A549 (cell line): Measurements from ENCODE around the gene DUSP1. TPM values are rescaled to one million over a fixed set of nuclear protein-coding genes. Genes with fewer than 3 reads are reported as not detected.
"Not testable (repeated sequence)": the region's sequence is repeated elsewhere in the genome, so short reads cannot be mapped to it uniquely, and the experiment has no call there.

Experiments
- ATAC-seq, 2 experiments: fragments of 200-7000 bp in 1 of 2; fragments of >200 bp in 1 of 2; cut with Nextera tagmentation in 1 of 2; cut with Tn5 transposase in 1 of 2; 3 replicates each; pipeline versions ENCODE4 v1.8.0 to v1.9.1; 2018 to 2020; ENCODE audit warnings: mild to moderate bottlenecking in 1 of 2, moderate library complexity in 1 of 2
- CTCF ChIA-PET: fragments of 300-600 bp; sonication (Branson Sonifier 250); formaldehyde crosslinking; extraction: SDS; loops from one replicate; lab custom pipeline; 2021; ENCODE audit warnings: antibody characterized with exemption, inconsistent platforms; lab: Yijun Ruan, JAX
- POLR2A ChIA-PET: fragments of 350-600 bp; formaldehyde crosslinking; extraction: SDS; loops from one replicate; lab custom pipeline; 2021; ENCODE audit warnings: antibody characterized with exemption, inconsistent platforms; lab: Yijun Ruan, JAX
- DNase-seq, 2 experiments: peaks; one replicate each; pipeline versions ENCODE4 v3.0.0 to v3.0.0-alpha.2; 2011 to 2016; ENCODE audit warnings: low read depth in 1 of 2, low spot score in 1 of 2
- FAIRE-seq: peaks from 2 replicates; lab custom pipeline; 2011; peaks lifted over from hg19 to GRCh38; lab: Jason Lieb, UNC
- H3K27ac ChIP-seq, 2 experiments: fragments of >200 bp; sonication (Bioruptor Twin); formaldehyde crosslinking; 3 replicates each; pipeline ENCODE4 v1.5.1; 2016 to 2017
- H3K4me1 ChIP-seq: fragments of >200 bp; sonication (Bioruptor Twin); formaldehyde crosslinking; 3 replicates; pipeline ENCODE4 v1.6.1; 2016
- H3K4me2 ChIP-seq: fragments of >200 bp; sonication (Bioruptor Twin); formaldehyde crosslinking; 3 replicates; pipeline ENCODE4 v1.6.1; 2016
- H3K4me3 ChIP-seq: fragments of >200 bp; sonication (Bioruptor Twin); formaldehyde crosslinking; 3 replicates; pipeline ENCODE4 v1.5.1; 2016
- H3K9me3 ChIP-seq: fragments of >200 bp; sonication (Bioruptor Twin); formaldehyde crosslinking; 3 replicates; pipeline ENCODE4 v1.6.1; 2016
- ATOH8 ChIP-seq: fragments of 250-450 bp; sonication (Bioruptor Pico); IDR thresholded peaks from 2 replicates; pipeline ENCODE4 v1.5.0; 2020; ENCODE audit warnings: low read depth, mild to moderate bottlenecking, moderate library complexity
- CBX8 ChIP-seq: fragments of 200-600 bp; sonication (generic); IDR thresholded peaks from 2 replicates; pipeline ENCODE4 v1.6.1; 2016
- E2F6 ChIP-seq: IDR thresholded peaks from 2 replicates; pipeline ENCODE4 v1.6.1; 2012; ENCODE audit warnings: low read depth, borderline replicate concordance
- EHF ChIP-seq: fragments of 250-450 bp; sonication (Bioruptor Pico); IDR thresholded peaks from 2 replicates; pipeline ENCODE4 v1.5.0; 2020; ENCODE audit warnings: mild to moderate bottlenecking
- EHMT2 ChIP-seq: fragments of 200-600 bp; sonication (generic); IDR thresholded peaks from 2 replicates; pipeline ENCODE4 v1.6.1; 2016; ENCODE audit warnings: antibody characterized with exemption, low read depth, mild to moderate bottlenecking, moderate library complexity
- ESRRA ChIP-seq: fragments of 150-350 bp; IDR thresholded peaks from 2 replicates; pipeline ENCODE4 v1.6.1; 2014; ENCODE audit warnings: mild to moderate bottlenecking, low read length, borderline replicate concordance
- FOSB ChIP-seq: fragments of 250-450 bp; sonication (Bioruptor Pico); IDR thresholded peaks from 2 replicates; pipeline ENCODE4 v1.5.0; 2020; ENCODE audit warnings: mild to moderate bottlenecking, moderate library complexity
- FOXS1 ChIP-seq: fragments of 250-450 bp; sonication (Bioruptor Pico); IDR thresholded peaks from 2 replicates; pipeline ENCODE4 v1.5.0; 2020; ENCODE audit warnings: mild to moderate bottlenecking, moderate library complexity
- HEYL ChIP-seq: fragments of 250-450 bp; sonication (Bioruptor Pico); IDR thresholded peaks from 2 replicates; pipeline ENCODE4 v1.8.0; 2021; ENCODE audit warnings: mild to moderate bottlenecking, moderate library complexity
- HMGXB4 ChIP-seq: fragments of 250-450 bp; sonication (Bioruptor Pico); IDR thresholded peaks from 2 replicates; pipeline ENCODE4 v1.5.0; 2021; ENCODE audit warnings: mild to moderate bottlenecking, moderate library complexity, borderline replicate concordance
- HOXA7 ChIP-seq: fragments of 250-450 bp; sonication (Bioruptor Pico); IDR thresholded peaks from 2 replicates; pipeline ENCODE4 v1.5.0; 2020; ENCODE audit warnings: mild to moderate bottlenecking, moderate library complexity
- HOXB13 ChIP-seq: fragments of 250-450 bp; sonication (Bioruptor Pico); IDR thresholded peaks from 2 replicates; pipeline ENCODE4 v1.5.0; 2020; ENCODE audit warnings: low read depth, mild to moderate bottlenecking, moderate library complexity
- HOXB5 ChIP-seq: fragments of 250-450 bp; sonication (Bioruptor Pico); IDR thresholded peaks from 2 replicates; pipeline ENCODE4 v1.5.0; 2020; ENCODE audit warnings: mild to moderate bottlenecking, moderate library complexity
- JUNB ChIP-seq: fragments of >200 bp; sonication (Bioruptor Twin); formaldehyde crosslinking; IDR thresholded peaks from 2 replicates; pipeline ENCODE4 v1.6.1; 2016
- MAZ ChIP-seq: fragments of 150-350 bp; IDR thresholded peaks from 2 replicates; pipeline ENCODE4 v1.6.1; 2014; ENCODE audit warnings: antibody characterized with exemption, low read depth, low read length, borderline replicate concordance
- NR3C1 ChIP-seq: fragments of >200 bp; sonication (Bioruptor Twin); formaldehyde crosslinking; IDR thresholded peaks from 3 replicates; pipeline ENCODE4 v1.6.1; 2017
- POLR2A ChIP-seq: IDR thresholded peaks from 2 replicates; pipeline ENCODE4 v1.6.1; 2012; ENCODE audit warnings: mild to moderate bottlenecking, low read length
- POLR2AphosphoS2 ChIP-seq: conservative IDR thresholded peaks from 2 replicates; pipeline ENCODE4 v1.6.1; 2012; ENCODE audit warnings: low read length, improper control_type of control experiment, inconsistent platforms
- RFX5 ChIP-seq: fragments of 450-650 bp; IDR thresholded peaks from 2 replicates; pipeline ENCODE4 v1.7.1; 2014; ENCODE audit warnings: antibody characterized with exemption, mild to moderate bottlenecking, moderate library complexity
- RNF2 ChIP-seq: fragments of 200-600 bp; sonication (generic); IDR thresholded peaks from 2 replicates; pipeline ENCODE4 v1.6.1; 2016; ENCODE audit warnings: low read depth, mild to moderate bottlenecking, antibody characterized with exemption, moderate library complexity, borderline replicate concordance
- SMC3 ChIP-seq: fragments of >200 bp; sonication (Bioruptor Twin); formaldehyde crosslinking; IDR thresholded peaks from 3 replicates; pipeline ENCODE4 v1.6.1; 2018; ENCODE audit warnings: inconsistent platforms
- ZFP36 ChIP-seq: fragments of 450-650 bp; IDR thresholded peaks from 2 replicates; pipeline ENCODE4 v1.6.1; 2014; ENCODE audit warnings: borderline replicate concordance; ENCODE audit not compliant: partially characterized antibody
- WGBS: methylation state at CpG from one replicate; pipeline ENCODE4 v1.1.6; 2017; ENCODE audit errors: missing lambda C conversion rate; 5-methylcytosine and 5-hydroxymethylcytosine counted together
- polyA plus RNA-seq, 4 experiments: library from polyadenylated mRNA; depleted of rRNA in 3 of 4; stranded (reverse); fragments of >200 nt; fragmentation: RNase III in 1 of 4; extraction: RNeasy Plus Mini Kit Qiagen cat#74134 plus additional on column Dnase treatment in 1 of 4; gene quantifications; 2 replicates in 3 of 4; 3 replicates in 1 of 4; pipeline ENCODE4 v1.2.3, GENCODE V29; 2011 to 2017

DUSP1 gene
- polyA plus RNA-seq, 2 of the 4 experiments (the other 2 are of a cell fraction): 207 to 594 TPM

- FAIRE-seq: no peak
- POLR2A ChIA-PET: no interaction called here
These were observed 44.6 kb upstream of the DUSP1 start for GRCh38 chr5:172815631-172816030.

GRCh38 chr5:172810996-172811395 lies 40.0 kb upstream of the DUSP1 start:
- CTCF ChIA-PET: interaction anchor here (1.6 kb wide), 1 partner anchor 22 kb away, joined by 4 read pairs; no protein-coding TSS in a partner anchor
- FAIRE-seq, H3K4me2 ChIP-seq, POLR2A ChIA-PET, ATAC-seq, DNase-seq, H3K4me3 ChIP-seq, H3K27ac ChIP-seq: not testable (repeated sequence)
- H3K9me3 ChIP-seq: peaks cover 23% of the 10 kb centered on the region
- WGBS: 91% methylated on average over 4 of the region's 4 CpGs
- peaks cover 21% of the 10 kb centered on the region for H3K4me1 ChIP-seq

More at GRCh38 chr5:172815631-172816030, 44.6 kb upstream of the DUSP1 start:
- 89% methylated on average over 7 of the region's 7 CpGs for WGBS
- Histone ChIP-seq H3K27ac (peak overlapping the region in 1 of 2 experiments; percentile 72; a peak in 3 of 6 replicates), H3K4me3 (no peak overlapping the region), H3K4me1 (peaks cover 14% of the 10 kb centered on the region), H3K4me2 (no peak overlapping the region), H3K9me3 (peaks cover 3% of the 10 kb centered on the region; the same call in 2 of the 3 replicates)
- CTCF ChIA-PET: interaction anchor here (0.6 to 1.5 kb wide), 7 partner anchors 12 to 50 kb away, joined by 3 to 4 read pairs (median 3); no protein-coding TSS in a partner anchor
- no peak for ATAC-seq
- TF ChIP-seq JUNB (no peak), HMGXB4 (CRISPR knock-in tag) (no peak)
- DNase-seq: no peak

GRCh38 chr5:172809774-172810173 lies 38.8 kb upstream of the DUSP1 start:
- H3K4me1 ChIP-seq: peaks cover 21% of the 10 kb centered on the region
- WGBS: 100% methylated on average over 2 of the region's 2 CpGs

GRCh38 chr5:172807766-172808311 lies 36.8 kb upstream of the DUSP1 start:
- TF ChIP-seq ZFP36 (no peak), HEYL (peak; percentile 36; the same call in 1 of the 2 replicates), NR3C1 (no peak), HOXA7 (no peak; the same call in 1 of the 2 replicates), FOSB (peak; percentile 72), HOXB13 (CRISPR knock-in tag) (no peak), POLR2A (no peak), FOXS1 (0 out of 2 replicates have a peak, but pooled peaks have one; percentile 33), POLR2AphosphoS2 (no peak), ATOH8 (CRISPR knock-in tag) (peak; percentile 57; the same call in 1 of the 2 replicates), MAZ (no peak), HOXB5 (CRISPR knock-in tag) (no peak)
- TF ChIP-seq, all 56 proteins: peak for 4
- Histone ChIP-seq H3K4me3 (peak overlapping the region; percentile 29; the same call in 2 of the 3 replicates), H3K27ac (peak overlapping the region; percentile 87 to 93), H3K4me1 (peaks cover 22% of the 10 kb centered on the region), H3K9me3 (peaks cover 23% of the 10 kb centered on the region), H3K4me2 (peak overlapping the region; percentile 86)
- 57% methylated on average over 11 of the region's 11 CpGs for WGBS
- ChIA-PET POLR2A (interaction anchor here (0.5 to 1.7 kb wide), 10 partner anchors 10 to 498 kb away, joined by 3 to 24 read pairs (median 4); partner anchors contain the start of genes DUSP1 and SH3PXD2B), CTCF (interaction anchor here (0.7 to 1.6 kb wide), 5 partner anchors 10 to 91 kb away, joined by 3 to 5 read pairs (median 4); partner anchors contain the start of gene DUSP1)
- peak in 1 of 2 experiments; percentile 53 for DNase-seq
- peak; percentile 31 to 69; a peak in 4 of 6 replicates for ATAC-seq
- no peak for FAIRE-seq

More at GRCh38 chr5:172809774-172810173, 38.8 kb upstream of the DUSP1 start:
- H3K4me2 ChIP-seq: no peak overlapping the region
- no peak for FAIRE-seq
- H3K4me3 ChIP-seq: no peak overlapping the region
- no peak for ATAC-seq
- no peak for DNase-seq
- TF ChIP-seq EHMT2 (no peak), SMC3 (no peak), RNF2 (no peak), HMGXB4 (CRISPR knock-in tag) (no peak), EHF (no peak), CBX8 (no peak), FOSB (no peak), RFX5 (no peak), E2F6 (no peak), ESRRA (no peak)
- ChIA-PET CTCF (interaction anchor here (0.6 to 1.9 kb wide), 2 partner anchors 10 to 123 kb away, joined by 3 to 4 read pairs; no protein-coding TSS in a partner anchor), POLR2A (no interaction called here)
- peak overlapping the region in 1 of 2 experiments; percentile 93; a peak in 3 of 6 replicates for H3K27ac ChIP-seq
- H3K9me3 ChIP-seq: peaks cover 23% of the 10 kb centered on the region
